Measurements from ENCODE around the gene DENND2D.

The DENND2D gene

GRCh38 chr1:111148376-111148881 lies 52.0 kb downstream of the DENND2D start:
- Histone ChIP-seq H3K36me3 (ENCODE audit: insufficient read depth, low read length) (peaks cover 24% of the 10 kb centered on the region), H3K27ac (ENCODE audit: low read depth, low read length) (no peak overlapping the region), H3K4me1 (ENCODE audit: control insufficient read depth, insufficient read depth, low read length, unreplicated experiment) (no peaks in the 10 kb centered on the region), H3K4me3 (ENCODE audit: low read depth, low read length) (no peak overlapping the region), H2AFZ (ENCODE audit: low read length, unreplicated experiment) (no peak overlapping the region), H3K79me2 (ENCODE audit: control insufficient read depth, insufficient read depth, low read length, unreplicated experiment) (peaks cover 62% of the 10 kb centered on the region), H3K27me3 (ENCODE audit: insufficient read depth, low read length) (no peaks in the 10 kb centered on the region)

GRCh38 chr1:111147948-111148347 lies 52.5 kb downstream of the DENND2D start:
- Histone ChIP-seq H3K27ac (ENCODE audit: low read depth, low read length) (no peak overlapping the region), H3K27me3 (ENCODE audit: insufficient read depth, low read length) (no peaks in the 10 kb centered on the region), H3K36me3 (ENCODE audit: insufficient read depth, low read length) (peaks cover 19% of the 10 kb centered on the region), H3K79me2 (ENCODE audit: control insufficient read depth, insufficient read depth, low read length, unreplicated experiment) (peaks cover 63% of the 10 kb centered on the region), H3K4me3 (ENCODE audit: low read depth, low read length) (no peak overlapping the region), H2AFZ (ENCODE audit: low read length, unreplicated experiment) (no peak overlapping the region), H3K4me1 (ENCODE audit: control insufficient read depth, insufficient read depth, low read length, unreplicated experiment) (no peaks in the 10 kb centered on the region)

DNA sequence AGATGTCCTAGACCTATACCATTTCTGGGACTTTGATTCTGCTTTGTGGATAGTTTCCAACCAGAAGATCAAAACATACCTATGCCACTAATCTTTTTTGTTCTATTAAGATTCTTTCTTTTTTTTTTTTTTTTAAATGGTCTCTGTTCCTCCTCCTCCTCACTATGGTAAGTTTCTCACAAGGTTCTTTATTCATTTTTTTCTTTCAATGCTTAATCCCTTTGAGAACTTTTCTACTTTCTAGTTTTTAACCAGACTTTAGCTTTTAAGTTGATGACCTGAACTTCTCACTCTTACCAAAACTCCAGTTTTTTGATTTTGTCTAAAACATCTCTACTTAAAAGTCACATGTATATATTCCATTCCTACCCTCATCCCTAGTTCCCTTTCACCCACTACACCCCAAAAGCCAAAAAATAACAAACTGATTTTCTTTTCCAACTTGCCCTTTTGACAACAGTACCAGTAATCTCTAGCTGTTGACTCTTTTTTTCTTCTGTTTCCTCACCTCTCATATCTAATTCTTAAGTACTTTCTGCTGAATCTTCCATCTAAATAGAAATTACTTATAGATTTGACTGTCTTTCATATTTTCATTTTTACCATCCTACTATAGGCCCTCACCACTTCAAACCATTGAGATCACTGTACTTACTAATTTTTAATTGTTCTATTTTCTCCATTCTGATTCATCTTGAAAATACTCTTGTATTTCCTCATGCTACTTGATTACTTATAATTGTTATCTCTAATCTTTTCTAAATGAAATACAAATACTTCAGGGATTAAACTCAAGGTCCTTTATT lies 54.3 kb downstream of the DENND2D start:
- no peak overlapping the region for H3K27ac ChIP-seq (ENCODE audit: low read depth, low read length)
- no peaks in the 10 kb centered on the region for H3K27me3 ChIP-seq (ENCODE audit: insufficient read depth, low read length)
- peaks cover 13% of the 10 kb centered on the region for H3K4me1 ChIP-seq (ENCODE audit: control insufficient read depth, insufficient read depth, low read length, unreplicated experiment)
- no peak overlapping the region for H3K4me3 ChIP-seq (ENCODE audit: low read depth, low read length)
- H3K36me3 ChIP-seq (ENCODE audit: insufficient read depth, low read length): peaks cover 19% of the 10 kb centered on the region
- H3K79me2 ChIP-seq (ENCODE audit: control insufficient read depth, insufficient read depth, low read length, unreplicated experiment): peaks cover 81% of the 10 kb centered on the region
- H2AFZ ChIP-seq (ENCODE audit: low read length, unreplicated experiment): no peak overlapping the region

GRCh38 chr1:111145542-111145941 lies 54.9 kb downstream of the DENND2D start:
- Histone ChIP-seq H3K36me3 (ENCODE audit: insufficient read depth, low read length) (peaks cover 19% of the 10 kb centered on the region), H3K4me3 (ENCODE audit: low read depth, low read length) (no peak overlapping the region), H3K79me2 (ENCODE audit: control insufficient read depth, insufficient read depth, low read length, unreplicated experiment) (peaks cover 87% of the 10 kb centered on the region), H3K27me3 (ENCODE audit: insufficient read depth, low read length) (no peaks in the 10 kb centered on the region), H3K27ac (ENCODE audit: low read depth, low read length) (no peak overlapping the region), H3K4me1 (ENCODE audit: control insufficient read depth, insufficient read depth, low read length, unreplicated experiment) (peaks cover 15% of the 10 kb centered on the region), H2AFZ (ENCODE audit: low read length, unreplicated experiment) (no peak overlapping the region)

DNA sequence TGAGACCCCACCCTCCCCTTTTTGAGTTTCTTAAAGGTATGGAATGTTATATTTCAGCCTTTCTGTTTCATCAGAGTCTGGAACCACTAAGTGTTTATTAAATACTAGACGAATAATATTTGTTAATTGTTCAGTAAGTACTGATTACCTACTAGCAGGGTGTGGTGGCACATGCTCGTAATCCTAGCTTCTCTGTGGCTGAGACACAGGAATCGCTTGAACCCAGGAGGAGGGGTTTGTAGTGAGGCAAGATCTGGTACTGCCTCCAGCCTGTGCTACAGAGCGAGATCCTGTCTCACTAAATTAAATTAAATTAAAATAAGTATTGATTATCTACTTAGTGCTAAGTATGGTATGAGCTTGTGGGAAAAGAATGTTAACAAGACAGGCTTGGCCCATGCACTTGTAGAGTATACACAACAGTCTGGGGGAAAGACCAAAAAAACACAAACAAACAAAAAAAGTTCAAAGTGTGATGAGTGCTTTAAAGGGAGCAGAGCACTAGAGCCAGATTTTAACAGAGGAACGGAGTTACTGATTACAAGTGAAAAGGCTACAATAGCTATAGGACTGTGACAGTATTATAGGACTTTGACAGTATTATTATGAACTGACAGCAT lies 58.0 kb downstream of the DENND2D start:
- H3K27ac ChIP-seq (ENCODE audit: low read depth, low read length): no peak overlapping the region
- no peaks in the 10 kb centered on the region for H3K27me3 ChIP-seq (ENCODE audit: insufficient read depth, low read length)
- H3K4me1 ChIP-seq (ENCODE audit: control insufficient read depth, insufficient read depth, low read length, unreplicated experiment): peaks cover 15% of the 10 kb centered on the region
- peaks cover 87% of the 10 kb centered on the region for H3K79me2 ChIP-seq (ENCODE audit: control insufficient read depth, insufficient read depth, low read length, unreplicated experiment)
- no peak overlapping the region for H3K4me3 ChIP-seq (ENCODE audit: low read depth, low read length)
- no peak overlapping the region for H2AFZ ChIP-seq (ENCODE audit: low read length, unreplicated experiment)
- H3K36me3 ChIP-seq (ENCODE audit: insufficient read depth, low read length): peaks cover 4% of the 10 kb centered on the region; the same call in 1 of the 2 replicates

GRCh38 chr1:111141245-111142220 lies 58.9 kb downstream of the DENND2D start:
- Histone ChIP-seq H3K36me3 (ENCODE audit: insufficient read depth, low read length) (peaks cover 4% of the 10 kb centered on the region; the same call in 1 of the 2 replicates), H3K4me1 (ENCODE audit: control insufficient read depth, insufficient read depth, low read length, unreplicated experiment) (peaks cover 15% of the 10 kb centered on the region), H3K4me3 (ENCODE audit: low read depth, low read length) (peak overlapping the region; percentile 94), H2AFZ (ENCODE audit: low read length, unreplicated experiment) (peak overlapping the region; percentile 89), H3K79me2 (ENCODE audit: control insufficient read depth, insufficient read depth, low read length, unreplicated experiment) (peaks cover 82% of the 10 kb centered on the region), H3K27ac (ENCODE audit: low read depth, low read length) (no peak overlapping the region), H3K27me3 (ENCODE audit: insufficient read depth, low read length) (no peaks in the 10 kb centered on the region)

DNA sequence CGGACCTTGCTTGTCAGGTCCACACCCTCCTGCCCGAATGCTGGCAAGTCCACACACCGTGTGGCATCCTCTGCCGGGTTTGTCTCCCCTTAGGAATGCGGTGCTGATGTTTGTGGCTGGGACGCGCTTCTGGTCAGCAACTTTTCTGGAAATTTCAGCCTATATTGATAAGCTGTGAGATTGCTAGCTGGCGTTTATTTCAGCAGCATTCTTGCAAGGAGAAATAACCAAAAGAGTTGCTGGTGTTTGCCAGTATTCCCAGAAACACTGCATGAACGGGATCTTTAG lies 59.8 kb downstream of the DENND2D start:
- Histone ChIP-seq H3K4me3 (ENCODE audit: low read depth, low read length) (peak overlapping the region; percentile 94), H3K36me3 (ENCODE audit: insufficient read depth, low read length) (peaks cover 10% of the 10 kb centered on the region), H3K79me2 (ENCODE audit: control insufficient read depth, insufficient read depth, low read length, unreplicated experiment) (peaks cover 72% of the 10 kb centered on the region), H3K27ac (ENCODE audit: low read depth, low read length) (peak overlapping the region; percentile 57; the same call in 1 of the 2 replicates), H2AFZ (ENCODE audit: low read length, unreplicated experiment) (peak overlapping the region; percentile 89), H3K4me1 (ENCODE audit: control insufficient read depth, insufficient read depth, low read length, unreplicated experiment) (peaks cover 15% of the 10 kb centered on the region), H3K27me3 (ENCODE audit: insufficient read depth, low read length) (no peaks in the 10 kb centered on the region)

GRCh38 chr1:111139956-111140679 lies 60.3 kb downstream of the DENND2D start, which contains the start of the genes CEPT1 and DRAM2:
Gene CEPT1 (plus strand): TSS chr1:111140223. CDS start chr1:111147715, 7,492 bp downstream.
Gene DRAM2 (minus strand): TSS chr1:111140093. CDS start chr1:111131554, 8,539 bp downstream.
- peak within 1 kb of the TSS; percentile 57 for H3K27ac ChIP-seq (ENCODE audit: low read depth, low read length)
- H3K4me1 ChIP-seq (ENCODE audit: control insufficient read depth, insufficient read depth, low read length, unreplicated experiment): peaks cover 15% of the 10 kb centered on the region
- H2AFZ ChIP-seq (ENCODE audit: low read length, unreplicated experiment): peak within 1 kb of the TSS; percentile 89
- peaks cover 67% of the 10 kb centered on the region for H3K79me2 ChIP-seq (ENCODE audit: control insufficient read depth, insufficient read depth, low read length, unreplicated experiment)
- H3K4me3 ChIP-seq (ENCODE audit: low read depth, low read length): peak within 1 kb of the TSS; percentile 94
- H3K36me3 ChIP-seq (ENCODE audit: insufficient read depth, low read length): peaks cover 15% of the 10 kb centered on the region
- no peaks in the 10 kb centered on the region for H3K27me3 ChIP-seq (ENCODE audit: insufficient read depth, low read length)

- H2AFZ ChIP-seq (ENCODE audit: low read length, unreplicated experiment): peak overlapping the region; percentile 89
- H3K27me3 ChIP-seq (ENCODE audit: insufficient read depth, low read length): no peaks in the 10 kb centered on the region
- H3K4me3 ChIP-seq (ENCODE audit: low read depth, low read length): peak overlapping the region; percentile 94
- H3K79me2 ChIP-seq (ENCODE audit: control insufficient read depth, insufficient read depth, low read length, unreplicated experiment): peaks cover 61% of the 10 kb centered on the region
- H3K4me1 ChIP-seq (ENCODE audit: control insufficient read depth, insufficient read depth, low read length, unreplicated experiment): peaks cover 15% of the 10 kb centered on the region
- peak overlapping the region; percentile 57 for H3K27ac ChIP-seq (ENCODE audit: low read depth, low read length)
- H3K36me3 ChIP-seq (ENCODE audit: insufficient read depth, low read length): peaks cover 18% of the 10 kb centered on the region
Observed at GRCh38 chr1:111139324-111139955, 61.0 kb downstream of the DENND2D start.
